HG02798 (cell line): ENCODE measurements around the gene SLC27A3.
"Not testable (repeated sequence)": the region's sequence is repeated elsewhere in the genome, so short reads cannot be mapped to it uniquely, and the experiment has no call there.

Experiments
- ATAC-seq: cut with Tn5 transposase; IDR thresholded peaks from one replicate; pipeline ENCODE4 v1.9.1; 2021; ENCODE audit warnings: mild to moderate bottlenecking; ENCODE audit not compliant: unreplicated experiment, poor library complexity

SLC27A3 gene

GRCh38 chr1:153779781-153780541 lies 4.8 kb downstream of the SLC27A3 start:
- no peak for ATAC-seq

DNA sequence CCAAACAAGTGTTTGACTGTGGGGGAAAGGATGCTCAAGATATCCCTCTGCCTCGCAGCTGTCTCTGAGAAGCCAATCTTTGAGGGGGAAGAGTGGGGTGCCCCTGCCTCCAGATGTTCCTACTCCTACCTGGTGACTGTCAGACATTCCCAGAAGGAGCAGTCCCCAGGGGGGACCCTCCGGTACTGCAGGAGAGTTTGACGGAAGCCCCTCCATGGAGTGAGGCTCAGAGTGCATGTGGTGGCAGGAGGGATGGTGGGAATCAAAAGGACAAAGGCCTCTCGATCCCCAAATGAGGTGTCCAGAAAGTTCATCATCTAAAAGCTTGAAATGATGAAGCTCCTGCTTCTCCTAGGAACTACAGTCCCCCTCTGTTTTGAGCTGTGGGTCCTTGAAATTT lies 5.3 kb downstream of the SLC27A3 start:
- ATAC-seq: no peak

- ATAC-seq: not testable (repeated sequence)
Measured at GRCh38 chr1:153782648-153783047, 7.4 kb downstream of the SLC27A3 start.

- ATAC-seq: peak; percentile 96
Measured at GRCh38 chr1:153783233-153784190, 8.3 kb downstream of the SLC27A3 start.

DNA sequence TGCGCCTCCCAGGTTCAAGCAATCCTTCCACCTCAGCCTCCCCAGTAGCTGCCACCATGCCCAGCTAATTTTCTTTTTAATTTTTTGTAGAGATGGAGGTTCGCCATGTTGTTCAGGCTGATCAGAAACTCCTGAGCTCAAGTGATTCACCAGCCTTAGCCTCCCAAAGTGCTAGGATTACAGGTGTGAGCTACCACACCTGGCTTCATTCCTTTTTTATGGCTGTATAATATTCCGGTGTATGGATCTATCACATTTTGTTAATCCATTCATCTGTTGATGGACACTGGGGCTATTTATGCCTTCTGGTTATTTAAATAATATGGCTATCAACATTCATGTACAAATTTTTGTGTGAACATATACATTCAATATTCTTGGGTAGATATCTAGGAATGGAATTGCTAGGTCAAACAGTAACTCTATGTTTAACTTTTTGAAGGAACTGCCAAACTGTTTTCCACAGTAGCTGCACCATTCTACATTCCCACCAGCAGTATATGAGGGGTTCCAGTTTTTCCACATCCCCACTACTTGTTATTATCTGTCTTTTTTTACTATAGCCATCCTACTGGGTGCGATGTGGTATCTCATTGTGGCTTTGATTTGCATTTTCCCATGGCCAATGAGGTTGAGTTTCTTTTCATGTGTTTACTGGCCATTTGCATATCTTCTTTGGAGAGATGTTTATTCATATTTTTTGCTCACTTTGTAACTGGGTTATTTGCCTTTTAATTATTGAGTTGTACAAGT lies 11.0 kb downstream of the SLC27A3 start:
- ATAC-seq: no peak

DNA sequence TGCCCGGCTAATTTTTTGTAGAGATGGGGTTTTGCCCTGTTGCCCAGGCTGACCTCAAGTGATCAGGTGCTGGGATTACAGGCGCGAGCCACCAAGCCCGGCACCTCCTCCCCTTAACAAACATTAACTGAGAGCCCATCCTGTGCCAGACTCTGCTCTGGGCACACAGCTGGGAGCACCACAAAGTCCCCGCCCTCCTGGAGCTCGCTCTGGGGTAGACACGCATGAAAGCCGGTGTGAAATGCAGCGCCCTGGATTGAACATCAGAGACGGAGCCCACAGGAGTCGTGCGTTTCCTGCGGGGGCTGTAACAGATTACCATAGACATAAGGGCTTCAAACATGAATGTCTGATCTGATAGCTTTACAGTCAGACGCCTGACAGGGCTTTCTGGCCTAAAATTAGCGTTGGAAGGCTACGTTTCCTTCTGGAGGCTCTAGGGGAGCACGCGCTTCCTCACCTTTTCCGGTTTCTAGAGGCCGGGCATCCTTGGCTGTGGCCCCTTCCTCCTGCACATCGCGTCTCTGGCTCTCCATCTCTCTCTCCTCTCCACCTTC lies 14.3 kb downstream of the SLC27A3 start:
- ATAC-seq: no peak

DNA sequence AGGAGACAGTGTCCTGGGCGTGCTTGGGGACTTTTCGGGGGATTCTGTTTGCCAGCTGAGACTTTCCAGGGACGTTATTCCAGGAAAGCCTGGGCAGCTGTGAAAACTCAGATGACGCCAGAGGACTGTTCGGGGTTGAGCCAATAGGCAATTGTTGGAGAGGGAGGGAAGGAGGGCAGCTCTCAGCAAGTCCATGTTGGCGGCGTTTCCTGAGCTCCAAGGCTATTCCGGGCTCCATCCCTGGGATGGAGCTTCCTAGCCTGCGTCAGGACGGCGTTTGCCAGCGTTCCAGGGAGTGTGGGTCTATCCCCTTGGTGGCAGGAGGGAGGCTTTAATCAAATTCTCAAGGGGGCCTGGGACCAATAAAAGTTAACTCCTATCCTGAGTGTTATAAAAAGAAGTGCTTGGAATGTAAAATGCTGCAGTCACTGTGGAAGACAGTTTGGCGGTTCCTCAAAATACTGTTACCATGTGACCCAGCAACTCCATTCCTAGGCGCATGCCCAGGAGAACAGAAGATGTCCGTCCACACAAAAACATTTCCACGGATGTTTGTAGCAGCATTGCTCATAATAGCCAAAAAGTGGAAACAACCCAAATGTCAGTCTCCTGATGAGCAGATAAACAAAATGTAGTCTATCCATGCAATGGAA lies 15.2 kb downstream of the SLC27A3 start:
- peak; percentile 6 for ATAC-seq

DNA sequence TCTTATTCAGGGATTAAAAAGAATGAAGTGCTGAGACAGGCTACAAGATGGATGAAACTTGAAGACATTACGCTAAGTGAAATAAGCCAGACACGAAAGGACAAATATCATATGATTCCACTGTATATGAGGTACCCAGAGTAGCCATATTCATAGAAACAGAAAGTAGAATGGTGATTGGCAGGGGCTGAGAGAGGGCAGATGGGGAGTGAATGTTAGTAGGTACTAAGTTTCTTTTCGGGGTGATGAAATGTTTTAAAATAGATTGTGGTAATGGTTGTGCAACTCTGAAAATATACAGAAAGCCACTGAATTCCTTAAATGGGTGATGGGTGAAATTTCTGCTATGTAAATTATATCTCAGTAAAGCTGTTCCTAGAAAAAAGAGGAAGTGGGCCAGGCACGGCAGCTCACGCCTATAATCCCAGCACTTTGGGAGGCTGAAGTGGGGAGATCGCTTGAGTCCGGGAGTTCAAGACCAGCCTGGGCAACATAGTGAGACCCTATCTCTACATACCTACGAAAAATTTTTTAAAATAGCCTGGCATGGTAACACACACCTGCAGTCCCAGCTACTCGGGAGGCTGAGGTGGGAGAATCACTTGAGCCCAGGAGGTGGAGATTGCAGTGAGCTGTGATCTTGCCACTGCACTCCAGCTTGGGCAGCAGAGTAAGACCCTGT lies 15.9 kb downstream of the SLC27A3 start:
- ATAC-seq: peak; percentile 93

- peak; percentile 1 for ATAC-seq
Measured at GRCh38 chr1:153791648-153792253, 16.5 kb downstream of the SLC27A3 start.

DNA sequence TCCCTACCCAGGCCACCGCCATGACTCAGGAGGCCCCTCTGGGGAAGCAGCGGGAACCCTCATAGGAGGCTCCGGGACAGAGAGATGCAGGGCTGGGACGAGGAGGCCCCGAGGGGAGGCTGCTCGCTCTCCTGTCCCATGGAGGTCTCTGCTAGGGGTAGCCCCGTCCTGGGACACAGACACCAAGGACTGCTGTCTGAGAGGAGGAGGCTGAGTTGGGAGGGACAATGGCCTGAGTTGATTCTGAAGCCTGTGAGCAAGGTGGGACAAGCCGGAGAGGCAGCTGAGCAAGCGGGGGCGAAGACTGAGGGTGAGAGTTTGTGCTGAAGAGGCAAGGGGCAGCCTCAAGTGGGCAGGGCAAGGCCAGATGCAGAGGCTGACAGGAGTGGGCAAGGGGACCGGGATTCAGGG lies 17.4 kb downstream of the SLC27A3 start:
- ATAC-seq: no peak

DNA sequence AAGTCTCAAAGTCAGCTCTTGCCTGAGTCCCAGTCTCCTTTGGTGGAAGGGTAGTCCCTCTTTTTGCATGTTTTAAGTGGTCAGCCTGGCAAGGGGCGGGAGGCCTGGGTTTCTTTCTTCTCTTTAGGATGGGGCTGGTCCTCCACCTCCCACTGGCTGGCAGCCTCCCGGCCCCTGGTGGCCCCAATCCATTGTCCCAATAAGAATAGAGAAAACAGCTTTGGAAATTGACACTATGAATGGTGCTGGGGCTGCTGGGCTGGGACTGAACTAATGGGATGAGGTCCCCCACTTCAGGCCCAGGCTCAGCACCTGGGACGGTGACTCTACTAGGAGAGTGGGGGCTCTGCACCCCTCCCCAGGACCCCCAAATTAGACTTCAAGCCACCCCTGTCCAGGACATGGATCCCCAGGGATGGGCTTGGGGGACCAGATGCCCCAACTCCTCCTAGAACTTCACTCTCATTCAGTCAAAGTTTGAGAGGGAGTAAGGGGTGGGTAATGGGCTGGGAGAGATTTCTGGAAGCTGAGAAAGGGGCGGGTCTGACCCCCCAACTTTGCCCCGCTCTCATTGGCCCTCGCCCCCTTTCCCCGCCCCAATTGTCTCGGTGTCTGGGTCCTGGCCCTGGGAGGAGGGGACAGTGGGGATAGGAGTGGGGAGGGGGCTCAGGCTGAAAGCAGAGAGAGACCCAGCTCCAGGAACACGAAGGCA lies 18.2 kb downstream of the SLC27A3 start:
- ATAC-seq: no peak

GRCh38 chr1:153793973-153794615 lies 18.9 kb downstream of the SLC27A3 start:
- ATAC-seq: no peak

GRCh38 chr1:153794624-153795329 lies 19.6 kb downstream of the SLC27A3 start:
- no peak for ATAC-seq

GRCh38 chr1:153795330-153795837 lies 20.2 kb downstream of the SLC27A3 start:
- ATAC-seq: no peak

DNA sequence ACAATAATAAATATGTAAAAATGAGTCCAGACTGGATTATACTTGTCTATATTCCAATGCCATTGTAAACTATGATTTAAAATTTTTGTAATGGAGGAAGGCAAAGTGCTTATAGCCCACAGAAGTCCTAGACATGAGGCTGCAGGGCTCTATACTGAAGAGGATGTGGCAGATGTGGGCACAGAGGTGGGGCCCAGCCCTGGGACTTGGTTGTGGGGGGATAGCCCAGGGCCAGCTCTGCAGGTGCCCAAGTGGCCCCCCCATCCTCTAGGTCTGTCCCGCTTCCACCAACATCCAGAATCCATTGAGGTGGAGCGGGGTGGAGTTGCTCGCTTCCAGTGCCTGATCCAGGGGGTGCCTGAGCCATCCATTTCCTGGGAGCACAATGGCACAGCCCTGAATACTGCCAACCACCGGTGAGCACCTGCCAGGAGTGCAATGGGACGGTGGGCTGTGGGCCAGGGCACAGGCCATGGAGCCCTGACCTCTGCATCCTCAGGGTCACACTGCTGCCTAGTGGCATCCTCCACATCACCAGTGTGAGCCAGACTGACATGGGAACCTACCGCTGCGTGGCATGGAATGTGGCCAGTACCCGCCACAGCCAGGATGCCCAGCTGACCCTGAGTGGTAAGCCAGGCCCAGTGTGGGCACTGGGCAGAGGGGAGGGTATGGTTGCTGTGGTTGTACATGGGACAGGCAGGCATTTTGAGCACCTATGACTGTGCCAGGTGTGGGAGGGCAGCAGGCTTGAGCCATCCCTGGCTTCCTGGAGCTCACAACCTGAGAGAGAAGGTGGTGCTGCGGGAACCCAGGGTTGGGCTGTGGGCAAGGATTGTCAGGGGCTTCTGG lies 21.0 kb downstream of the SLC27A3 start:
- no peak for ATAC-seq
